Suprapubic skin (tissue), 4 donors: ENCODE data around the gene ADGRG7. TPM values are rescaled to one million over a fixed set of nuclear protein-coding genes. Genes with fewer than 3 reads are reported as not detected.
A peak's percentile ranks its signal among the peaks of the same experiment; 100 is the strongest.

Source experiments
- DNase-seq, 2 donors: peaks; one replicate each; pipeline ENCODE4 v3.0.0-alpha.2; 2019; ENCODE audit warnings: low spot score in 2 of 2
- H3K27ac ChIP-seq: fragments of 200-600 bp; sonication (generic); one replicate; pipeline ENCODE4 v1.5.1; 2019
- H3K27me3 ChIP-seq: fragments of 200-600 bp; sonication (generic); one replicate; pipeline ENCODE4 v1.5.1; 2019
- H3K36me3 ChIP-seq: fragments of 200-600 bp; sonication (generic); one replicate; pipeline ENCODE4 v1.5.1; 2019
- H3K4me1 ChIP-seq: fragments of 200-600 bp; sonication (generic); one replicate; pipeline ENCODE4 v1.5.1; 2019
- H3K4me3 ChIP-seq: fragments of 200-600 bp; sonication (generic); one replicate; pipeline ENCODE4 v1.5.1; 2019; ENCODE audit warnings: mild to moderate bottlenecking
- H3K9me3 ChIP-seq: fragments of 200-600 bp; sonication (generic); one replicate; pipeline ENCODE4 v1.5.1; 2019
- EP300 ChIP-seq: sonication (generic); formaldehyde crosslinking; IDR thresholded peaks from one replicate; pipeline ENCODE4 v1.6.1; 2017; ENCODE audit warnings: antibody characterized with exemption
- POLR2A ChIP-seq, 2 donors: fragments of 450-650 bp; IDR thresholded peaks; one replicate each; pipeline ENCODE4 v1.6.1; 2017; ENCODE audit warnings: antibody characterized with exemption in 2 of 2, mild to moderate bottlenecking in 2 of 2, moderate library complexity in 2 of 2
- POLR2AphosphoS5 ChIP-seq, 3 donors: sonication (generic); formaldehyde crosslinking; IDR thresholded peaks; one replicate each; pipeline ENCODE4 v1.6.1; 2017; ENCODE audit warnings: antibody characterized with exemption in 3 of 3
- WGBS: methylation state at CpG from one replicate; pipeline ENCODE4 v1.1.5; 2018; 5-methylcytosine and 5-hydroxymethylcytosine counted together
- total RNA-seq, 4 donors: library from RNA; depleted of rRNA; stranded (reverse); fragments of >200 nt; gene quantifications; one replicate each; pipeline ENCODE4 v1.1.0, GENCODE V29; 2016
- TF ChIP-seq, protein P1 (sequence below), 2 donors: fragments of 200-600 bp in 1 of 2; fragments of 450-650 bp in 1 of 2; sonication (generic) in 1 of 2; IDR thresholded peaks; one replicate each; pipeline ENCODE4 v1.5.1; 2016 to 2019; ENCODE audit warnings: antibody characterized with exemption in 2 of 2, mild to moderate bottlenecking in 1 of 2, moderate library complexity in 1 of 2

ADGRG7 gene
- total RNA-seq, 4 donors from 2014 or later = 0.32 TPM; not detected in 3

DNA sequence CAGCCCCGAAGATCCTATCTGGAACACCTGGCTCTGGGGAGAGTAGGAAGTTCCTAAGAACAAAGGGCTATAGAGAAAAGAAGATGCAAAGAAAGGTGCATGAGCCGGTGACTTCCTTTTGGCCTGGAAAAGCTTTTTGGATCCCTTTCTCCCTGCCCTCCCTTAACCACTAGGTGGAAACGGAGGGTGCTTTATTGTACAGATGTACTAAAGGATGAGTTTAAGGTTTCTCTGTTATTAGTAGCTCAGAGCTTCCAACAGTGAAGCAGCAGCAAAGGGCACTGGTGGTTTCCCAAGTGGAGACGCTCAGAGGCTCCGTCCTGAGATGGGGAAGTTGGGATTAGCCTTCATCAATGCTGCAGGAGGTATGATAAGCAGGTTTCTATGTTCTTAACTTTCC is 5.9 kb upstream of the ADGRG7 start:
- TF ChIP-seq EP300 (no peak), POLR2AphosphoS5 (IDR thresholded peaks at IDR 0.05) (no peak), POLR2A (IDR thresholded peaks at IDR 0.05) (no peak)
- TF ChIP-seq, protein P1, sequence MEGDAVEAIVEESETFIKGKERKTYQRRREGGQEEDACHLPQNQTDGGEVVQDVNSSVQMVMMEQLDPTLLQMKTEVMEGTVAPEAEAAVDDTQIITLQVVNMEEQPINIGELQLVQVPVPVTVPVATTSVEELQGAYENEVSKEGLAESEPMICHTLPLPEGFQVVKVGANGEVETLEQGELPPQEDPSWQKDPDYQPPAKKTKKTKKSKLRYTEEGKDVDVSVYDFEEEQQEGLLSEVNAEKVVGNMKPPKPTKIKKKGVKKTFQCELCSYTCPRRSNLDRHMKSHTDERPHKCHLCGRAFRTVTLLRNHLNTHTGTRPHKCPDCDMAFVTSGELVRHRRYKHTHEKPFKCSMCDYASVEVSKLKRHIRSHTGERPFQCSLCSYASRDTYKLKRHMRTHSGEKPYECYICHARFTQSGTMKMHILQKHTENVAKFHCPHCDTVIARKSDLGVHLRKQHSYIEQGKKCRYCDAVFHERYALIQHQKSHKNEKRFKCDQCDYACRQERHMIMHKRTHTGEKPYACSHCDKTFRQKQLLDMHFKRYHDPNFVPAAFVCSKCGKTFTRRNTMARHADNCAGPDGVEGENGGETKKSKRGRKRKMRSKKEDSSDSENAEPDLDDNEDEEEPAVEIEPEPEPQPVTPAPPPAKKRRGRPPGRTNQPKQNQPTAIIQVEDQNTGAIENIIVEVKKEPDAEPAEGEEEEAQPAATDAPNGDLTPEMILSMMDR (IDR thresholded peaks at IDR 0.05) = peak in 1 of 2 donors; percentile 22
- Histone ChIP-seq H3K36me3 (no peaks in the 10 kb centered on the region), H3K4me3 (no peak overlapping the region), H3K27me3 (no peaks in the 10 kb centered on the region), H3K27ac (no peak overlapping the region), H3K4me1 (peaks cover 13% of the 10 kb centered on the region), H3K9me3 (no peaks in the 10 kb centered on the region)
- WGBS = 44% methylated on average over 5 of the region's 5 CpGs
- DNase-seq = no peak

DNA sequence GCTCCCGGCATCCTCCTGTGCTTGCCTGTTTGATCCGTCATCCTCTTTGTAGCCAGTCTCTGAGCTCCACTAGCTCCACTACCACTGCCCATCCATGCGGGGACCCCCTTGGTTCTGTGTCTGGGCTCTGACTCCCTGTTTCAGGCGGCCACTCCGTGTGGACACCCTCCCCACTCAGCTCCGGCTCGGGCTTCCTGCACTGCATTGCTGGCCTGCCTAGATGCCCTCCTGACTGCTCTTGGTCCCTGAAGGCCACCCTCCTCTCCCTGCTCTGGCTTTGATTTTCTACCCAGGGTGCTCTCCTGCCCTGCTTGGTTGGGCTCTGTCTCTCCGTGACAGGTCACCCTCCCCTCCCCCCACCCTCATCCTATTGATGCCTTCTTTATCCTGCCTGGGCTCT is 4.0 kb upstream of the ADGRG7 start:
- H3K4me3 ChIP-seq = no peak overlapping the region

DNA sequence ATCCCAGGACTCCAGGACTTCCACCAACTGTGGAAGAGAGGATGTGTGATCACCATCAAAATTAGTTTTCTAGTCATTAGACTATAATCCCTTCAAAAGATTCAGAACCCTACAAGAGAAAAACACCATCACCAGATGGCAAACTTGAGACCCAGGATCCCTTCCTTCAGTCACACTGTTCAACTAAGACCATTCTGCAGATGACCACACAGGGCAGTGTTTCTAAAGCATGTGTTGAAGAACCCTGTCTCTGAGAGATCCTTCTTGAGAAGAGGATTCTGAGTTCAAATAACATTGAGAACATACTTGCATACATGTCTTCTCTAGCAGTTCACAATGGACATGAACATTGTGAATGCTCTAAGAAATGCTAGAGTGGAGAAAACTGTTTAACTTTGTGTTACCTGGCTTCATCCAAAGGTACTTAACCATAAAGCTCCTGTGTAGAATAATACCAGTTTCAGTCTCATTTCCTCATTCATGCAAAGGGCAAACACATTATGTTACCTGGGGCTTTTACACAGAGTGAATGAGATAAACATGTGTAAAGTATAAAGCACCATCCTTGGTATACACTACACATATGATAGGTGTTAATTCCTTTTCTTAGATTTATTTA is 2.4 kb upstream of the ADGRG7 start:
- DNase-seq = no peak
- H3K27me3 ChIP-seq = peaks cover 12% of the 10 kb centered on the region
- no peaks in the 10 kb centered on the region for H3K9me3 ChIP-seq
- H3K4me1 ChIP-seq = peaks cover 7% of the 10 kb centered on the region
- H3K27ac ChIP-seq = no peak overlapping the region
- TF ChIP-seq EP300 (no peak), POLR2A (IDR thresholded peaks at IDR 0.05) (no peak), POLR2AphosphoS5 (IDR thresholded peaks at IDR 0.05) (no peak)
- TF ChIP-seq, protein P1 (IDR thresholded peaks at IDR 0.05) = no peak
- no peak overlapping the region for H3K4me3 ChIP-seq
- H3K36me3 ChIP-seq = no peaks in the 10 kb centered on the region

More for the DNA sequence above, 4.0 kb upstream of the ADGRG7 start:
- Histone ChIP-seq H3K27me3 (peaks cover 12% of the 10 kb centered on the region), H3K4me1 (peaks cover 13% of the 10 kb centered on the region), H3K36me3 (no peaks in the 10 kb centered on the region), H3K9me3 (no peaks in the 10 kb centered on the region), H3K27ac (no peak overlapping the region)
- 92% methylated on average over 8 of the region's 8 CpGs for WGBS
- TF ChIP-seq, protein P1 (IDR thresholded peaks at IDR 0.05) = no peak
- TF ChIP-seq POLR2A (IDR thresholded peaks at IDR 0.05) (no peak), POLR2AphosphoS5 (IDR thresholded peaks at IDR 0.05) (no peak), EP300 (no peak)
- DNase-seq = no peak

DNA sequence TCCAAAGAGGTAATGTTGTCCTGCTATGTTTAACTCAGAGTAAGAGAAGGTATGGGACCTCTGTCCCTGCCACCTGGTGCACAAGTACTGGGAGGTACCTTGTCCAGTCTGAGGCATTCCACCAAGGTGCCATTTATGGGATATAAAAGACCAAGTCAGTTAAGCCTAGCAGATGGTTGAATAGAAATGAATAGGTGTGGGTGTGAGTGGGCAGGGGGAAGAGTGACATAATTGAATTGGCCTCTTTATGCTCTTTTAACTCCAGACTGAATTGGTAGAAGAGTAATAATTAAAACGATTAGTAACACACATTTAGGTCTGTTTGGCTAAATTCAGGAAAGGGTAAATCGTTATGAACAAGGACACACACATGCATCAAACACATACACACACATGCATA is 562 bp downstream of the ADGRG7 start:
- no peak overlapping the region for H3K4me3 ChIP-seq
- no peaks in the 10 kb centered on the region for H3K36me3 ChIP-seq
- 70% methylated on average over 2 of the region's 2 CpGs for WGBS
- H3K4me1 ChIP-seq = no peaks in the 10 kb centered on the region
- peaks cover 12% of the 10 kb centered on the region for H3K27me3 ChIP-seq
- H3K27ac ChIP-seq = no peak overlapping the region
- DNase-seq = no peak
- no peak for TF ChIP-seq POLR2AphosphoS5 (IDR thresholded peaks at IDR 0.05)
- no peak for TF ChIP-seq EP300
- no peak for TF ChIP-seq POLR2A (IDR thresholded peaks at IDR 0.05)
- TF ChIP-seq, protein P1 (IDR thresholded peaks at IDR 0.05) = no peak
- H3K9me3 ChIP-seq = no peaks in the 10 kb centered on the region

DNA sequence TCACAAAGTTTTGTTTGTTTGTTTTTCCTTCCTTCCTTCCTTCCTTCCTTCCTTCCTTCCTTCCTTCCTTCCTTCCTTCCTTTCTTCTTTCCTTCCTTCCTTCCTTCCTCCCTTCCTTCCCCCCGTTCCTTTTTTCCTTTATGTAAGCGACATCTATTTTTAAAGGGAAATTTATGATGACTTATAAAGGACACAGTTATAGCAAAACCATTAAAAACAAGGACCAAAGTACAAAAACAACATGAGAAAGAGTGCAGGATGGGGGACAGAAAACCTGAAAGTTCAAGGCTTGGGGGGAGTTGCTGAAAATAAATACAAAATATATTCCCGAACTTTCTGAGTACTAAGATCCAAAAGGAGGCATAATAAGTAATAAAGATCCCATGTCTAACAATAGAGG is 1.8 kb downstream of the ADGRG7 start:
- no peaks in the 10 kb centered on the region for H3K4me1 ChIP-seq
- no peak for TF ChIP-seq POLR2AphosphoS5 (IDR thresholded peaks at IDR 0.05)
- no peak for TF ChIP-seq EP300
- TF ChIP-seq POLR2A (IDR thresholded peaks at IDR 0.05) = no peak
- TF ChIP-seq, protein P1 (IDR thresholded peaks at IDR 0.05) = no peak
- WGBS = 74% methylated on average over 3 of the region's 3 CpGs
- peaks cover 12% of the 10 kb centered on the region for H3K27me3 ChIP-seq
- H3K27ac ChIP-seq = no peak overlapping the region
- no peak overlapping the region for H3K4me3 ChIP-seq
- H3K9me3 ChIP-seq = no peaks in the 10 kb centered on the region
- no peaks in the 10 kb centered on the region for H3K36me3 ChIP-seq
- DNase-seq = no peak
